SW480 (cell line): ENCODE results near the gene FEM1C.

Source experiments
- DNase-seq: peaks from one replicate; pipeline ENCODE4 v3.0.0-alpha.2; 2016; ENCODE audit warnings: low spot score

Gene FEM1C

GRCh38 chr5:115557667-115558387, 13.3 kb upstream of the FEM1C start:
- DNase-seq: no peak

- no peak for DNase-seq
Measured at GRCh38 chr5:115556276-115556675, 11.7 kb upstream of the FEM1C start.

DNA sequence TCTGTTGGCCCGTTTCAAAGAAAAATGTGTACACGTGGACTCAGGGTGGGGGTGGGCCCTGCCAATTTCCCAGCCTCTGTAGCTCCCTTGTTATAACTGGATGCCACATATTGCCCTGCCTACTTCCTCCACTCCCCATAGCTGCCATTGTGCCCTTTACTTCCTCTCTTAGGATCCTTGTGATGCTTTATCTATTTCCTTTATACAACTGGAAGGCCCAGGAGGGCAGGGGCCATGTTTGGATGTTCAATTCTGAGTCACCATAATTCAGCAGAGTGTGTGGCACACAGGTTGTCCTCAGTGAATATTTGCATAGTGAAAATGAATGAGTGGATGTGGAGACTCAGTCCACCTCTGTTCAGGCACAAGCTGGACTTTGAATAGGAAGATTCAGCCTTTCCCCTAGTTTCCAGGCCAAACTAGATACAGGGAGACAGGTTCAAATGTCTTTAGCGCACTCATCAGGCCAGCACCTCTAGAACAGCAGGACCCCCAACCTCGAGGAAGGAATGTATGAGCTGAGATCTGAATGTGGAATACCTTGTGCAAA, 10.6 kb upstream of the FEM1C start:
- DNase-seq: no peak

GRCh38 chr5:115553082-115553481, 8.5 kb upstream of the FEM1C start:
- no peak for DNase-seq

DNA sequence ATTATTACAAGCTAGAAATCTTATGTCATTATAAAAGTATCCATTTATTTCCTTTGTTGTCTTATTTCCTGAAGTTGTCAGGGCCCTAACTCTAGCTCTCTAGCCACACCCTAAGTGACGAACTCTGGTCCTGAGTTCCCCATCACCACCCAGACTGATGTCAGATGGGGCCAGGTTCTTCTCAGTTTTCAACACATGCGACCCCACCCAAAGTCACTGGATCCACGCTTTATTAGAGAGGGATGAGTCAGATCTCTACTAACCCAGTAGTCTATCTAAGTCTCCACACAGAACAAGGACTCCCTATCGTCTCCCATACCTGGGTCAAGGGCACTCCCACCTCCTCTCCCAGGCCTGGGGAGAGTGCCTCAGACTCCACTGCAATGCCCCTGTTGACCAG, 6.8 kb upstream of the FEM1C start:
- peak; percentile 50 for DNase-seq

GRCh38 chr5:115549154-115549553, 4.6 kb upstream of the FEM1C start:
- DNase-seq: peak; percentile 33

DNA sequence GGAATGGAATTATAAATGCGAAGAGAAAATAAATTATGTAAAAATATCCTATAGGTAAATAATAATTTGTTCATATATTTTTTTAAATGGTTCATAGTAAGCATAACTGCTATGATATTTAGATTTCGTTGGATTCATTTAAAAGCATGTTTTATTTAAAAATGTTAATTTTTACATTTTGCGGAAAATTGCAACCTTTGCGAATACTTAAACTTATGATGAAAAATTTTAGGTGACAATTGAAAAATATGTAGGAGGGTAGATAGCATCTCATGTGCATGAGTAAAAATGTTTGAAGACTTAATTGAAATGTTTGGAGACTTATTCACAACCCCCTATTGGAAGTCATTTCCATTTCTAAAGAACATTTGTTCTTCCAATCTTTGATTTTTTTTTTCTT, 4.1 kb upstream of the FEM1C start:
- DNase-seq: no peak

- no peak for DNase-seq
Measured at GRCh38 chr5:115545351-115545882, 842 bp upstream of the FEM1C start.

DNA sequence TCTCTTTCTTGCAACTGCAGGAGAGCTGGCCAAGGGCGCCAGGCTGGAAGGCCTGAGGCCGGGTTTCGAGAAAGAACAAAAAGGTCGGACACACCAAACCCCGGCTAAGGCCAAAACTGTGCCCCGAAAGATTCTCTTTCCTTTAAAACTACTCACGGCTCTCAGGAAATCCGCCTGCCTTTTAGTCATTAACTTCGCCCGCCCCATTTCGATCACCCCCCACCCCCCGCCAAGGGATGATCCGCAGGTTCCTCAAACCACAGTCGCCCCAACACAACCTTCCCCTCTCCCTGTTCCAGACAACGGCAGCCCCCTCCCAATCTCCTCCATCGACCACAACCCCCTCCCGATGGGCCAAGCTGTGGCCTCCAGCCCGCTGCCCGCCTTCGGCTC, 536 bp downstream of the FEM1C start:
- no peak for DNase-seq

DNA sequence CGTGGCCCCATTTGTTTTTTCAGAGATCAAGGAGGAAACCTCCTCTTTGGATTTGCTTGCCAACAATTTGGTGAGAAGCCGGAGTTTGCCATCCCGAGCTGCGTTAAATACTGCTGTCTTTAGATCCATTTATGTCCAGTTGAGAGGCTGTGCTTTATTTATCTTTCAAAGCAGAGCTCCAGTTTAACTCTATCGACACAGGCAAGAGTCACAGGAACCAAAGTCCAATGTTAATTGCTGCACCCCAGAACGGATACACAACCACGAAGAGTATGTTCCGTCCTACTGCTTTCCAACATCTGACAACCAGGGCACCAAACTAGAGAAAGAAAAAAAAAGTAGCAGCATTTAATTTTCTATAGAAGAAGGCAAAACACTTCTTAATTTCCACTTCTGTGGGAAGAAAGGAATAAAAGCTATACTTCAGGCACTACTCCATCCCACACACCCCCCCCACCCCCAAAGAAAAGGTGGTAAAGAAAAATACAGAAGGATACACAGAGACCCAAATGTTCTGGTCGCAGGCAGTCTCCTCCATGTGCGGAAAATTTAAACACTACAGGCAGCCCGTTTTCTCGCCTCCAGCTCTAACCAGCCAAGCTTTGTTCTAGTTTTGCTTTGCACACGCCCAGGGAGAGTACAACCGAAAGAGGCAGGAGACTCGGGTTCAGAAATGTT, 1.1 kb downstream of the FEM1C start:
- DNase-seq: peak; percentile 64

- DNase-seq: no peak
Measured at GRCh38 chr5:115542651-115543364, 1.8 kb downstream of the FEM1C start.

DNA sequence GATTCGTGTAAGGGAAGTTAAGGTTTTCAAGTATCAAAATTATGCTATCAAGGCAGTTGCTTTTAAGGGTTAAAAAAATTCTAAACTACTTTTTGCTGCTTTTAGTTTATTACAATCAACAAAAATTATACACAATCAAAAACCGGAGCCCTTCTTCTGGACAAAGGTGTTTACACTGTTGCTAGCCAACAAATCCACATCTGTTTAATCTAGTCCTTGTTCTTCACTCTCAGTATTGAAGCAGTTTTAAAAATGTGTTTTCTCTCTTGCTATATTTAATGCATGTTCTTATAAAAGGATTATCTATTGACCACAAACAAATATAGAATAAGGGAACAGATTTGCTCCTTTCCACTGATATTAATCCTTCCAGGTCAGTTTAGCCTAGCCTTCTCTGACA, 2.5 kb downstream of the FEM1C start:
- DNase-seq: peak; percentile 9

- peak; percentile 16 for DNase-seq
Measured at GRCh38 chr5:115541611-115542010, 3.0 kb downstream of the FEM1C start.

GRCh38 chr5:115535479-115536035, 9.0 kb downstream of the FEM1C start:
- no peak for DNase-seq

DNA sequence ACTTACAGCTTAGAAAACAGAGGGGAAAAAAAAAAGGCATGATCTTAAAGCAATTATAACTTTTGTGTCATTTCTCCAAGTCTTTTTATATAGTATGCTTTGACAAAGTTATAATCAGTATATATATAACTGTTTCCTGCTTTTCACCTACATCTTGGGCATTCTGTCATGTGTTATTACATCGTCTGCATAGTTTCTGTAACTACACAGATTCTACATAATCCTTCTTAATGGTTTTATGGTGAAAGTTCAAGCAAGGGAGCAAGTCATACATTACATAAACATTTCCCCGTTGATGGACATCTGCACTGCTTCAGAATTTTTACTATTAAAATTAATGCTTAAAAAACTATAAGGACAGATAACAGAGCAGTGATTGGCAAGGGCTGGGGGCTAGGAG, 12.1 kb downstream of the FEM1C start:
- DNase-seq: no peak

GRCh38 chr5:115531787-115532367, 12.7 kb downstream of the FEM1C start:
- DNase-seq: no peak

- DNase-seq: no peak
Measured at GRCh38 chr5:115531380-115531779, 13.2 kb downstream of the FEM1C start.

DNA sequence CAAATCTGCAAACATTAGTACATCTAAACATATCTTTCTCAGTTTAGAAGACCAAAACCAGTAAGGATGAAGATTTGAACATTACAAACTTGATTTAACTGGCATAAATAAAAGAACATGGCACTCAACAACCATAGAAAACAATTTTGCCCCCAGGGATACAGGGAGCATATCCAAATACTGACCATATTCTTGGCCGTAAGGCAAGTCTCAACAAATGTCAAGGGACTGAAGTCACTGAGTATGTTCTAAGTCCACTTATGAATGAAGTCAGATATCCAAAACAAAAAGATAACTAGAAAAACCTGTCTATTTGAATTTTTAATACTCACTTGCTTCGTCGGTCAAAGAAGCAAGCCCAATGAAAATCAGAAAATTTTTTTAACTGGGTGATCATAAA, 14.1 kb downstream of the FEM1C start:
- DNase-seq: no peak

- DNase-seq: no peak
Measured at GRCh38 chr5:115526604-115527003, 18.0 kb downstream of the FEM1C start.

- DNase-seq: no peak
Measured at GRCh38 chr5:115524199-115524847, 20.3 kb downstream of the FEM1C start.

DNA sequence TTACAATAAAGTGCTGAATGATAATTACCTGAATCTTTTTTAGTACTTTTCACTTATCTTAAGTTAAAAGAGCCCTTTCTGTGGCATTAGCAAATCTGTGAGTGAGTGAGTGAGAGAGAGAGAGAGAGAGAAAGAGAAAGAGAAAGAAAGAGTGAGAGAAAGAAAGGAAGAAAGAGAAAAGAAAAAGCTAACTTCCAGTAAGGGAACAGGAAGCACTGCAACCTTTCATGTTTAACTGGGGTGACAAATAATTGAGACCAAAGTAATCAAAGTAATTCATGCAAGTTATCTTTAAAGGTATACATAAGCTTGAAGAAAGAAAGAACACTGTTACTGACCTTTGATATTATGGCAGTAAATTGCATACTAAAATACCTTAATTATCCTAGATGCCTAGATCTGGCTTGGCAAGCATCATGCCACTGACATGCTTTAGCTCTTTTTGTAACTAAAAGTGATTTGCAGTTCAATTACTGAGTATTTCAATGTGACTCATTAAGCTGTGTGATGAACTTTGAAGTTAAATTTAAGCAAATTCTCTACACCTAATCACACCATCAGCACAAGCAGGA, 21.7 kb downstream of the FEM1C start:
- DNase-seq: no peak
